ENCODE measurements around the gene IGF1R. TPM values are rescaled to one million over a fixed set of nuclear protein-coding genes. Genes with fewer than 3 reads are reported as not detected.

IGF1R gene
- total RNA-seq, 1 experiment from 2014 or later = 125 TPM

DNA sequence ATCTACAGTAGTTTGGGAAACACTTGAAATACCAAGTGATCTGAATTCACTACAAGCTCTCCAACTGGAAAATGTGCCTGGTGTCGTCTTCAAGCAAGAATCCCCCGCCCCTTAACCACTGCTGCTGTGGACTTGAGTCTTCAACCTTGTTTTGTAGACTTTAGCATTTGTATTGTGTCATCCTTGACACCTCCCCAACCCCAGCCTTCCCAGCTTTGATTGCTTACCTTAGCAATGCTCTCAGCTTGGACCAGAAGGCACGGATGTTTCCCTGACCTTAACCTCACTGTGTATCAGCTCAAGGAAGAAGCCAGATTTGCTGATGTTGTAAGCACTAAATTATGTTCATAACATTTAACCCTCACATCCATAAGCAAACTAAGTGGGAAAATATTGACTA is 146.4 kb downstream of the IGF1R start:
- Mint-ChIP-seq H3K27ac (peak overlapping the region; percentile 65; the same call in 1 of the 2 replicates), H3K4me1 (peaks cover 98% of the 10 kb centered on the region), H3K4me3 (no peak overlapping the region), H3K27me3 (ENCODE audit: low read depth) (no peaks in the 10 kb centered on the region), H3K9me3 (no peaks in the 10 kb centered on the region), H3K36me3 (no peaks in the 10 kb centered on the region)
- CTCF ChIA-PET = interaction anchor here (1.3 to 2.1 kb wide), 3 partner anchors 12 to 56 kb away, joined by 3 to 5 read pairs (median 4); no protein-coding TSS in a partner anchor
- POLR2A ChIA-PET = no interaction called here
- TF ChIP-seq TEAD1 (CRISPR knock-in tag; IDR thresholded peaks at IDR 0.05) (no peak), MLX (CRISPR knock-in tag; IDR thresholded peaks at IDR 0.05) (no peak), STAT6 (CRISPR knock-in tag; conservative IDR thresholded peaks at IDR 0.05; ENCODE audit: low read depth) (no peak), ZNF219 (CRISPR knock-in tag; IDR thresholded peaks at IDR 0.05; ENCODE audit: borderline replicate concordance) (no peak), HMGA2 (CRISPR knock-in tag; IDR thresholded peaks at IDR 0.05) (no peak), ZSCAN18 (CRISPR knock-in tag; IDR thresholded peaks at IDR 0.05) (no peak), HMGXB4 (CRISPR knock-in tag; IDR thresholded peaks at IDR 0.05) (no peak), E2F5 (CRISPR knock-in tag; IDR thresholded peaks at IDR 0.05) (no peak), RELA (CRISPR knock-in tag; IDR thresholded peaks at IDR 0.05; ENCODE audit: borderline replicate concordance) (no peak), ZNF121 (CRISPR knock-in tag; IDR thresholded peaks at IDR 0.05) (no peak), CBFB (CRISPR knock-in tag; IDR thresholded peaks at IDR 0.05; ENCODE audit: low read depth) (no peak), TEAD4 (CRISPR knock-in tag; IDR thresholded peaks at IDR 0.05) (no peak), CTCF (IDR thresholded peaks at IDR 0.05) (no peak), ZNF138 (CRISPR knock-in tag; conservative IDR thresholded peaks at IDR 0.05) (no peak), ATF6 (CRISPR knock-in tag; IDR thresholded peaks at IDR 0.05) (no peak), ZNF317 (CRISPR knock-in tag; IDR thresholded peaks at IDR 0.05; ENCODE audit: borderline replicate concordance, low read depth) (no peak), GRHL2 (CRISPR knock-in tag; IDR thresholded peaks at IDR 0.05; ENCODE audit: insufficient replicate concordance, severe bottlenecking) (no peak), MYBL2 (CRISPR knock-in tag; IDR thresholded peaks at IDR 0.05) (no peak), SMAD3 (CRISPR knock-in tag; IDR thresholded peaks at IDR 0.05; ENCODE audit: borderline replicate concordance) (no peak)
- TF ChIP-seq, protein P1, sequence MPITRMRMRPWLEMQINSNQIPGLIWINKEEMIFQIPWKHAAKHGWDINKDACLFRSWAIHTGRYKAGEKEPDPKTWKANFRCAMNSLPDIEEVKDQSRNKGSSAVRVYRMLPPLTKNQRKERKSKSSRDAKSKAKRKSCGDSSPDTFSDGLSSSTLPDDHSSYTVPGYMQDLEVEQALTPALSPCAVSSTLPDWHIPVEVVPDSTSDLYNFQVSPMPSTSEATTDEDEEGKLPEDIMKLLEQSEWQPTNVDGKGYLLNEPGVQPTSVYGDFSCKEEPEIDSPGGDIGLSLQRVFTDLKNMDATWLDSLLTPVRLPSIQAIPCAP (CRISPR knock-in tag; IDR thresholded peaks at IDR 0.05) = no peak
- ATAC-seq (no peak), DNase-seq (ENCODE audit: low spot score) (no peak)

Measured in WTC11 (cell line).